Astrocyte (in vitro differentiated cells and primary cell): ENCODE measurements around the gene ZNF28. TPM values are rescaled to one million over a fixed set of nuclear protein-coding genes. Genes with fewer than 3 reads are reported as not detected.
A peak's percentile ranks its signal among the peaks of the same experiment; 100 is the strongest.
"Not testable (repeated sequence)": the region's sequence is repeated elsewhere in the genome, so short reads cannot be mapped to it uniquely, and the experiment has no call there.

Source experiments
- DNase-seq: peaks from one replicate; pipeline ENCODE4 v3.0.0-alpha.2; 2010; ENCODE audit warnings: low read depth
- FAIRE-seq: peaks from 2 replicates; lab custom pipeline; 2011; peaks lifted over from hg19 to GRCh38; lab: Jason Lieb, UNC
- H2AFZ ChIP-seq: 2 replicates; pipeline ENCODE4 v1.6.0; 2012; ENCODE audit warnings: low read depth, low read length, inconsistent platforms
- H3K27ac ChIP-seq: 2 replicates; pipeline ENCODE4 v1.5.1; 2011; ENCODE audit warnings: low read depth, low read length, inconsistent platforms
- H3K27me3 ChIP-seq: 2 replicates; pipeline ENCODE4 v1.6.0; 2011; ENCODE audit warnings: low read length, inconsistent platforms; ENCODE audit not compliant: insufficient read depth
- H3K36me3 ChIP-seq: 2 replicates; pipeline ENCODE4 v1.5.1; 2011; ENCODE audit warnings: low read length, inconsistent platforms; ENCODE audit not compliant: insufficient read depth
- H3K4me1 ChIP-seq: 2 replicates; pipeline ENCODE4 v1.5.1; 2011; ENCODE audit warnings: low read length, inconsistent platforms; ENCODE audit not compliant: insufficient read depth
- H3K4me2 ChIP-seq: 2 replicates; pipeline ENCODE4 v1.6.0; 2012; ENCODE audit warnings: low read length, inconsistent platforms
- H3K4me3 ChIP-seq: 2 replicates; pipeline ENCODE4 v1.5.1; 2011; ENCODE audit warnings: low read depth, mild to moderate bottlenecking, low read length, inconsistent platforms; ENCODE audit not compliant: insufficient read depth
- H3K79me2 ChIP-seq: 2 replicates; pipeline ENCODE4 v1.6.0; 2012; ENCODE audit warnings: mild to moderate bottlenecking, low read length, inconsistent platforms; ENCODE audit not compliant: insufficient read depth
- H3K9ac ChIP-seq: 2 replicates; pipeline ENCODE4 v1.6.0; 2012; ENCODE audit warnings: mild to moderate bottlenecking, low read length, inconsistent platforms
- H3K9me3 ChIP-seq: 2 replicates; pipeline ENCODE4 v1.5.1; 2012; ENCODE audit warnings: low read depth, mild to moderate bottlenecking, low read length, inconsistent platforms; ENCODE audit not compliant: insufficient read depth
- H4K20me1 ChIP-seq: 2 replicates; pipeline ENCODE4 v1.6.0; 2012; ENCODE audit warnings: low read length, inconsistent platforms; ENCODE audit not compliant: insufficient read depth
- H3K27ac Mint-ChIP-seq: one replicate; pipeline ENCODE4 v1.8.0; 2021; ENCODE audit warnings: mild to moderate bottlenecking, mixed read lengths; ENCODE audit not compliant: unreplicated experiment
- H3K27me3 Mint-ChIP-seq: one replicate; pipeline ENCODE4 v1.8.0; 2021; ENCODE audit warnings: low read depth, mixed read lengths; ENCODE audit not compliant: unreplicated experiment
- H3K36me3 Mint-ChIP-seq: one replicate; pipeline ENCODE4 v1.8.0; 2021; ENCODE audit warnings: low read depth, mixed read lengths; ENCODE audit not compliant: unreplicated experiment
- H3K4me1 Mint-ChIP-seq: one replicate; pipeline ENCODE4 v1.8.0; 2021; ENCODE audit warnings: low read depth, mixed read lengths; ENCODE audit not compliant: unreplicated experiment
- H3K4me3 Mint-ChIP-seq: one replicate; pipeline ENCODE4 v1.8.0; 2021; ENCODE audit warnings: mild to moderate bottlenecking, moderate library complexity, mixed read lengths; ENCODE audit not compliant: unreplicated experiment
- H3K9me3 Mint-ChIP-seq: one replicate; pipeline ENCODE4 v1.8.0; 2021; ENCODE audit warnings: mild to moderate bottlenecking, mixed read lengths; ENCODE audit not compliant: unreplicated experiment
- CTCF ChIP-seq: IDR thresholded peaks from 2 replicates; pipeline ENCODE4 v1.5.1; 2011; ENCODE audit warnings: low read depth, mild to moderate bottlenecking, inconsistent platforms, low read length, moderate library complexity; ENCODE audit not compliant: insufficient read depth
- EZH2 ChIP-seq: IDR thresholded peaks from 2 replicates; pipeline ENCODE4 v1.6.1; 2012; ENCODE audit warnings: mild to moderate bottlenecking, low read length, inconsistent platforms; ENCODE audit not compliant: insufficient read depth
- total RNA-seq: library from RNA; stranded (reverse); gene quantifications from 2 replicates; pipeline ENCODE4 v1.2.1, GENCODE V29; 2021

Gene ZNF28
- total RNA-seq, 1 donor from 2014 or later: 19.6 TPM

GRCh38 chr19:52786078-52786463 lies 35.4 kb downstream of the ZNF28 start:
- H2AFZ ChIP-seq: peak overlapping the region; percentile 85
- FAIRE-seq (no peak), DNase-seq (no peak)
- H3K9ac ChIP-seq: peak overlapping the region; percentile 74
- H3K79me2 ChIP-seq: no peaks in the 10 kb centered on the region
- peak overlapping the region; percentile 94 for H3K4me3 Mint-ChIP-seq
- H3K4me2 ChIP-seq: peak overlapping the region; percentile 91
- H3K4me3 ChIP-seq: peak overlapping the region; percentile 73
- no peak for TF ChIP-seq EZH2
- no peak for TF ChIP-seq CTCF
- peak overlapping the region; percentile 78 for H3K27ac Mint-ChIP-seq
- no peaks in the 10 kb centered on the region for H3K4me1 Mint-ChIP-seq
- no peaks in the 10 kb centered on the region for H3K27me3 ChIP-seq
- no peak overlapping the region for H3K27ac ChIP-seq
- H3K4me1 ChIP-seq: no peaks in the 10 kb centered on the region
- H3K27me3 Mint-ChIP-seq: peaks cover 2% of the 10 kb centered on the region
- peaks cover 18% of the 10 kb centered on the region for H3K9me3 Mint-ChIP-seq
- no peaks in the 10 kb centered on the region for H3K36me3 ChIP-seq
- H3K36me3 Mint-ChIP-seq: peaks cover 10% of the 10 kb centered on the region
- H4K20me1 ChIP-seq: no peaks in the 10 kb centered on the region
- H3K9me3 ChIP-seq: peaks cover 6% of the 10 kb centered on the region

DNA sequence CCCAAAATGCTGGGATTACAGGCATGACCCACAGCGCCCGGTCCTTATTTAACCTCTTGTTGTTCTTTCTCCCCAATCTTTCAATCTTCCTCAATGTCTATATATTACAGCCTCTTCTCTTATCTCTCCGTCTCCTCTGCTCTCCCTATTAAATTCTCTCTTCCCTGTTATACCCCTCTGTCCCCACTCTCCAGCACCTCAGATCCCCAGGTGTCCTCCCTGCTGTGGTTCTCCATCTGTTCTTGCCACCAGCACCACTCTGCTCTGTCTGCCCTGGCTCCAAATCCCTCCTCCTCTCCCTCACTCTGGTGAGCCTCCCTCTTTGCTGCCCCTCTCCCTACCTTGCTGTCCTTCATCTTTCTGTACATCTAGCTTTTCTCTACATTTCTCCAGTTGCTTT lies 35.9 kb downstream of the ZNF28 start:
- Histone ChIP-seq H3K9me3 (peaks cover 6% of the 10 kb centered on the region), H2AFZ (no peak overlapping the region), H3K4me2 (peak overlapping the region; percentile 91), H3K79me2 (no peaks in the 10 kb centered on the region), H3K4me3 (no peak overlapping the region), H4K20me1 (no peaks in the 10 kb centered on the region), H3K9ac (no peak overlapping the region), H3K27me3 (no peaks in the 10 kb centered on the region), H3K27ac (no peak overlapping the region), H3K36me3 (no peaks in the 10 kb centered on the region), H3K4me1 (no peaks in the 10 kb centered on the region)
- H3K27me3 Mint-ChIP-seq: peaks cover 2% of the 10 kb centered on the region
- H3K4me1 Mint-ChIP-seq: no peaks in the 10 kb centered on the region
- FAIRE-seq (no peak), DNase-seq (no peak)
- peaks cover 16% of the 10 kb centered on the region for H3K36me3 Mint-ChIP-seq
- peak overlapping the region; percentile 94 for H3K4me3 Mint-ChIP-seq
- peaks cover 15% of the 10 kb centered on the region for H3K9me3 Mint-ChIP-seq
- TF ChIP-seq CTCF (no peak), EZH2 (no peak)
- H3K27ac Mint-ChIP-seq: no peak overlapping the region

GRCh38 chr19:52782864-52783263 lies 38.6 kb downstream of the ZNF28 start:
- not testable (repeated sequence) for DNase-seq, H3K9ac ChIP-seq, FAIRE-seq, H3K4me2 ChIP-seq, H3K4me3 Mint-ChIP-seq, H3K9me3 ChIP-seq, H3K27me3 ChIP-seq, H4K20me1 ChIP-seq, H3K4me3 ChIP-seq, H3K27ac Mint-ChIP-seq, H3K27ac ChIP-seq, H2AFZ ChIP-seq, H3K27me3 Mint-ChIP-seq, H3K4me1 Mint-ChIP-seq, H3K4me1 ChIP-seq, H3K79me2 ChIP-seq, H3K36me3 ChIP-seq
- H3K9me3 Mint-ChIP-seq: peaks cover 12% of the 10 kb centered on the region
- peaks cover 29% of the 10 kb centered on the region for H3K36me3 Mint-ChIP-seq
